Kidney glomerular epithelial cell (primary cell): Measurements from ENCODE around the gene NRARP.
"Not testable (repeated sequence)": the region's sequence is repeated elsewhere in the genome, so short reads cannot be mapped to it uniquely, and the experiment has no call there.

ENCODE experiments used
- DNase-seq: peaks from one replicate; lab custom pipeline; 2025; lab: John Stamatoyannopoulos, UW

Gene NRARP, protein sequence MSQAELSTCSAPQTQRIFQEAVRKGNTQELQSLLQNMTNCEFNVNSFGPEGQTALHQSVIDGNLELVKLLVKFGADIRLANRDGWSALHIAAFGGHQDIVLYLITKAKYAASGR

DNA sequence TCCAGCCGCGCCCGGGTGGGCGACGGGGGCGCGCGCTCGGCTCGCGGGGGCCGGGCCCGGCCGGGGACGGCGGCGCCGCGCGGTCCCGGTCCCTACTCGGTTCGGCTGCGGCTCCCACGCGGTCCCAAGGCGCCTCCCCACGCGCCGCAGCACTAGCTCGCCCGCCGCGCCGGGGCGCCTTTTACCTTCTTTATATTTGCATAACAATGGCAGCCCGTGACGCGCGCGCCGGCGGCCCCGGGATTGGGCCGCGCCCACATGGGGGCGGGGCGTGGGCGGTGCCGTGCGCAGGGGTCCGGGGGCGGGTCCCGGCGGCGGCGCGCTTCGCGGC lies at the start of gene NRARP:
TSS of gene NRARP (minus strand) at position 154 of the 331 bp plus-strand sequence. CDS start 343 bp downstream, outside the sequence.
- peak; percentile 65 for DNase-seq

DNA sequence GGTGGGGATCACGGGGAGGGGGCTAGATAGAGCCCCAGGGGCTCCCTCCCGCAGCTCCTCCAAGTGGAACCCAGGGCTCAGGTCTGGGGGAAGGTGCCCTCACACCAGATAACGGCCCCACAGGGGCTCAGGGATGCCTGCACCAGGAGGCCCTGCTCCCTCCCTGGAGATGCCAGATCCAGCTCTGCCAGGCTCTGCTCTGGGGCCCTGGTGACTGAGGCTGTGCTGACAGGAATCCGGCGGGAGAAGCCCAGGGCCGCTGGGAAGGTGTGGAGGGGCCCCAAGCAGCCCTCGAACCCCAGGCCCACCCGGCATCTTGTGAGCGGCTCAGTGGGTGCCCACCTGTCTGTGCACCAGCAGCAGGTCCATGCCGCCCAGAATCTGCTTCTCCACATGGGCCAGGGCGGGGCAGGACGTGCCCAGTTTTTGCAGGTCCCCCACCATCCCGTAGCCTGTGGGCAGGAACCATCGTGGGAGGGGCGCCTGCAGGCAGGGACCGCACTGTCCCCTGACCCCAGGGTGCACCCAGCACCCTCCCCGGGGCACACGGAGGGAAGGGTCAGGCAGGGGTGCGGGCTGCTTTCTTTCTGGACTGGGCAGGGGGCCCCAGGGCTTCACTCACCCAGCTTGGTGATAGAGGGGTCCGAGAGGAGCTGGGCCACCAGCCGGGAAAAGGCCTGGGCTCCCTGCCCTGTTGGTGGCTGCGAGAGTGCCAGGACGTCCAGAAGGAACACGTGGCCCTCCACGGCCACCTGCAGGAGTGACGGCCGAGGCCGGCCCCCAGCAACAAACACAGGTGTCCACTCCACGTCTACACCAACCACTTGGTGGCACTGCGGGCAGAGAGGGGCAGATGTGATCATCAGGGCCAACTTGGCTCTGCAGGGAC lies 48.9 kb upstream of the NRARP start:
- no peak for DNase-seq

DNA sequence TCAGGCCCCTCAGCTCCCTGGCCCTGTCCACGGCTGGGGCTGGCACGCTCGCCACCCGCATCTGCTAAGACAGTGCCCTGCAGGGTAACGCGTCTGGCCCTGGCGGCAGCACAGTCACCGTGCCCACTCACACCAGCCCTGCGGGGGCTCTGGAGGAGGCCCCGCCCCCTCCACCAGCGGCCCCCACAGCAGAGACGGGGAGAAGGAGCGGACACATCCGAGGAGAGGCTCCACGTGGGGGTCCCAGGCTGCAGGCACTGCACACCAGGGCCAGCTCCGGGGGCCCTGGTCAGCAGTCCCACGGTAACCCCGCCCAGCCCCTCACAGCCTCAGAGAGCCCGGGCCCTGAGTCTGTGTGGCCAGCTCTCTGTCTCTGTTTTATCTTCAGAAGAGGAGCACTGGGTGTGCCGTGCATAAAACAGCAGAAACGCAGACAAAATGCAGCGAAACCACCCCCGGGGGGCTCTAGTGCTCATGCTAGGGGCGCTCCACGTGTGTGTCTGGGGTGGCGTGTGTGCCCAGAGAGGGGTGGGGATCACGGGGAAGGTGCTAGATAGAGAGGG lies 47.5 kb upstream of the NRARP start:
- DNase-seq, result no peak

DNA sequence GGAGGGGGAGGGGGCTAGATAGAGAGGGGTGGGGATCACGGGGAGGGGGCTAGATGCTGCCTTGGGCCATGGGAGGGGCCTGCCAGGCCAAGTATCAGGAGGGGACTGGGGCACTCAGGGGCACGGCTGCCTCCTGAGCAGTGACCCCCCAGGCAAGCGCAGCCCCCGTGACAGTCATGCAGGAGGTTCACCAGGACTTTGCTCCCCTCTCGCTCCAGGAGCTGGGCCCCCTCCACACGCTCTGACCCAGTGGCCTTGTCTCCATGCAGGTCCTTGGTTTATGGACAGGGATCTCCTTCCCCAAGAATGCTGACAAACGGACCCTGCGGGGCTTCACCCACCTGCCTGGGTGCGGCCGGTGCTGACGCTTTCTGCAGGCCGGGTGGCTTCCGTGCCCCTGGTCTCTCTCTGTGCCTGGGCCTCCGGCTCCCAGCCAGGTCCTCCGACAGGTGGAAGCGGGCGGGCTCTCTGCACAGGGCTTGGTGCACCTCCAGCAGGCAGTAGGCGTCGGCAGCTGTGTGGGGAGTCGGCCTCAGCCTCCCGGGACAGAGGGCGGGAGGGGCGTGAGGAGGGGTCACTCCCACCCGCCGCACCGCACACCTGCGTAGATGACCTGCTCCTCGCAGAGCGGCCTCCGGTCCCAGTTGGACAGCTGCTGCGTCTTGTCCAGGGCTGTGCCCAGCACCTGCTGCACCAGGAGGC lies 46.8 kb upstream of the NRARP start:
- no peak for DNase-seq

DNA sequence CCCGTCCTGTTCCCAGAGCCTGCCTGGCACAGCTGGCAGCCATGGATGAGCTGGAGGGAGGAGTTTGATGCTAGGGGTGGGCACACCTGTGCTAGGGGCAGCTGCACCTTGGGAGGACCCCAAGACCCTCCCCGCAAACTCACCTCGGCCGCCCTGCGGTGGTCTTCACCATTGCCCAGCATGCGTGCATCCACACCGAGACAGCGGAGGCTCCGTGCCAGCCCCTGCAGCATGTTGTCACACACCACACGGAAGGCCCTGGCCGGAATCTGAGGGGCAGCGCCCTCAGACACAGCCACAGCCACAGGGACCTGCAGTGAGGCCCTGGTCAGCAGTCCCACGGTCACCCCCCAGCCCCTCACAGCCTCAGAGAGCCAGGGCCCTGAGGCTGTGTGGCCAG lies 45.9 kb upstream of the NRARP start:
- DNase-seq, result no peak

DNA sequence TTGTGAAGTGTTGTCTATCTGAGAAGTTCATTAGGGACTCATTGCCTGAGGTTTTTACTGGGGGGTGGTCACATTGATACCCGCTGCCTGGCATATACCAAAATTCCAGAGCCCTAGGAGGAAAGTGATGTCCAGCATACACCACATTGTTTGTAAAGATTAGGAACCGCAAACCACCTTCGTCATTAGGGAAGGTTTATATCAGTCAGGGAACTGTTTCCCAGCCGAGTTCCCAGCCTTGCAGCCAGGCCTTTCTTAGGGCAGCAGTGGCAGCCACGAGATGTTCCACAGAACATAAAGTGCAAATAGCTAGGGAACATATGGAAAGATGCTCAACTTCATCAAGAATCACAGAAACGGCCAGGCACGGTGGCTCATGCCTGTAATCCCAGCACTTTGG lies 40.4 kb upstream of the NRARP start:
- no peak for DNase-seq

DNA sequence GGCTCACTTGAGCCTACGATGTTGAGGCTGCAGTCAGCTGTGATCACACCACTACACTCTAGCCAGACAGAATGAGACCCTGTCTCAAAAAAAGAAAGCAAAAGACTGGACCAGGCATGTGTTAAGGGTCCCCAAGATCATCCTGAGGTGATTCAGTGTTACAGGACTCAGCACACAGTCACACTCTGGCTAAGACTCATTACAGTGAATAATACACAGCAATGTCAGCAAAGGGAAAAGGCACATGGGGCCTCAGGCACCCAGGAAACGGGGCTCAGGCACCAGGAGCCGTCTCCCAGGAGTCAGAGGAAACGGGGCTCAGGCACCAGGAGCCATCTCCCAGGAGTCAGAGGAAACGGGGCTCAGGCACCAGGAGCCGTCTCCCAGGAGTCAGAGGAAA lies 39.2 kb upstream of the NRARP start:
- no peak for DNase-seq

DNA sequence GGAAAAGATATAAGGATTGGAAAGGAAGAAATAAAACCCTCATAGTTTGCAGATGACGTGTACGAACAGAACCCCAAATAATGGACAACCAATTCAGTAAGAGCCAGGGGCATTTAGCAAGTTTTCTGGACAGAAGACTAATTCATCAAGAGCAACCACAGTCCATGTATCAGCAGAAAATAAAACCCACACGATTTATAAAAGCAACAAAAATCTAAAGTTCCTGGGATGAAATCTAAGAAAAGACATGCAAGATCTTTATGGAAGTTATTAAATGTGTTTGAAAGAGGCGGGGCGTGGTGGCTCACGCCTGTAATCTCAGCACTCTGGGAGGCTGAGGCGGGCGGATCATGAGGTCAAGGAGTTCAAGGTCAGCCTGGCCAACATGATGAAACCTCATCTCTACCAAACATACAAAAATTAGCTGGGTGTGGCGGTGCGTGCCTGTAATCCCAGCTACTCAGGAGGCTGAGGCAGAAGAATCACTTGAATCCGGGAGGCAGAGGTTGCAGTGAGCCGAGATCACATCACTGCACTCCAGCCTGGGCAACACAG lies 37.9 kb upstream of the NRARP start:
- not testable (repeated sequence) for DNase-seq

DNA sequence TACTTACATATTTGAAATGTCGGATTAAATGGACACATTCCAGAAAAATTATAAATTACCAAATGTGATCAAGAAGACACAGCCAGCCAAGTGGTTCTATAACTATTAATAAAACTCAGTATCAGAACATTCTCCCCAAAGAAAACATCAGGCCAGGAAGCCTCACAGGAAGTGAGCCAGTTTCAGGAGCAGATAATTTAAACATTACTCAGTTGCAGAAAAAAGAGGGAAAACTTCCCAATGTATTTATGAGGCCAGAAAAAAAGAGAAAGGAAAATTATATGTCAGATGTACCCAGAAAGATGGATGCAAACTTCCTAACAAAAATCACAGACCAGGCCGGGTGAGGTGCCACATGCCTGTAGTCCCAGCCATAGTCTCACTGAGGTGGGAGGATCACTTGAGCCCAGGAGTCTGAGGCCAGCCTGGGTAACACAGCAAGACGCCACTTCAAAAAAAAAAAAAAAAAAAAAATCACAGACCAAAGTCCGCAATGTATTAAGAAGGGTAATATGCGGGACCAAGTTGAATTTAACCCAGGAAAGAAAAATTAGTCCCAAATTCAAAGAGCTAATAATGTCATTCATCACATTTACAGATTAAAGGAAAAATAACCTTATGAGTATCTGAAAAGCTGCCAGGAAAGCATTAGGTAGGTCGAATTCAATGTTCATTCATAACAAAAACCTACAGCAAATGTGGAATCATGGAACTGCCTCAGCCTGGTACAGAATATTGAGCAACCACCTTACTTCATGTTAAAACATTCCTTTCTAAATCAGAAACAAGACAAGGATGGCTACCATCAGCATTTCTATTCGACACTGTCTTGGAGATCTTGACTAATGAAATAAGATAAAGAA lies 37.2 kb upstream of the NRARP start:
- DNase-seq, result no peak

DNA sequence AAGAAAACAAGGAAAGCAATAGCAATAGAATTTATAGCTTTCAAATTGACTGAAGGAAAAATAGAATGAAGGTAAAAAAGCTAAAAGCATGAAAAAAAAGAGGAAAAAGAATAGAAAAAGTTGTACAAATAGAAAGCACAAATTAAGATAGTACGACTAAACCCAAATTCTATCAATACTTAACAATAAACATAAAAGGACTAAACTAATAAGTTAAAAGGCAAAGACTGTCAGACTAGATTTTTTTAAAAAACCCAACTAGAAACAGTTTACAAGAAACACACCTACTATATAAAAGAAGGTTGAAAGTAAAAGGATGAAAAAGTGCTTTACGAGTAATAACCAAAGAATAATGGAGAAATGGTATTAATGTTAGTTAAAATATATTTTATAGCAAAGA lies 34.7 kb upstream of the NRARP start:
- no peak for DNase-seq

DNA sequence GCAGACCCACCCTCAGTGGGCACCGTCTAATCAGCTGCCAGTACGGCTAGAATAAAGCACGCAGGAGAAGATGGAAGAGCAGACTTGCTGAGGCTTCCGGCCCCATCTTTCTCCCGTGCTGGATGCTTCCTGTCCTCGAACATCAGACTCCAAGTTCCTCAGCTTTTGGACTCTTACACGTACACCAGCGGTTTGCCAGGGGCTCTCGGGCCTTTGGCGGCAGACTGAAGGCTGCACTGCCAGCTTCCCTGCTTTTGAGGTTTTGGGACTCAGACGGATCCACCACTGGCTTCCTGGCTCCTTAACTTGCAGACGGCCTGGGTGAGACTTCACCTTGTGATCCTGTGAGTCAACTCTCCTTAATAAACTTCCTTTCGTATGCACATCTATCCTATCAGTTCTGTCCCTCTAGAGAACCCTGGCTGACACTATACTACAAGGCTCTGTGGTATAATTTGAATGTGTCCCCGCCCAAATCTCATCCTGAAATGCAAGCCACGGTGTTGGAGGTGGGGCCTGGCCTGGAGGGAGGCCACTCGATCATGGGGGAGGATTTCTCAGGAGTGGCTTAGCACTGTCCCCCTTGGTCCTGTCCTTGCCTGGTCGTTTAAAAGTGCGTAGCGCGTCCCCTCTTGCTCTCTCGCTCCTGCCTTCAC lies 31.1 kb upstream of the NRARP start:
- no peak for DNase-seq

DNA sequence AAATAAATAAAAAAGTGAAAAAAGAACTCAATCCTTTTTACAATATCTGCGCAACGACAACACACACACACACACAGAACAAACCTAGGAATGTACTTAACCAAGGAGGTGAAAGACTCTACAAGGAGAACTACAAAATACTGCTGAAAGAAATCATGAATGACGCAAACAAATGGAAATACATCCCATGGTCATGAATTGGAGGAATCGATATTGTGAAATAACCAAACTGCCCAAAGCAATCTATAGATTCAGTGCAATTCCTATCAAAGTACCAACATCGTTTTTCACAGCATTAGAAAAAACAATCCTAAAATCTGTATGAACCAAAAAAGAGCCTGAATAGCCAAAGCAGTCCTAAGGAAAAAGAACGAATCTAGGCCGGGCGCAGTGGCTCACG lies 29.9 kb upstream of the NRARP start:
- DNase-seq, result no peak

DNA sequence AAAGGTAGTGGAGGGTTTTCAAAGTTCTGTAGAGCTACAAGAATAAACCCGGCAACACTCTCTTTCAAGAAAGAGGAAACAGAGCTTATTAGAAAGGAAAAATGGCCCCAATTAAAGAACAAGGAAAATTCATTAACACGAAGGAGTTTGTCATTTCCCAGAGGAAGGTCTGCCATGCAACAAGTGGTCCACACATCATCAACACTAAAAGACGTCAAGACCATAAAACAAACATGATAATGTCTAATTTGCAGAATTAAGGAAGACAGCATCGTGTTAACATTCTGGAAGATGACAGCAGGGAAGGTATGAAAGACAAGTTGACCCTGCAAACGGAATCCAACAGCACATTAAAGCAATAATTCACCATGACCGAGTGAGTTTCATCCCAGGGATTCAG lies 28.6 kb upstream of the NRARP start:
- DNase-seq, result no peak

DNA sequence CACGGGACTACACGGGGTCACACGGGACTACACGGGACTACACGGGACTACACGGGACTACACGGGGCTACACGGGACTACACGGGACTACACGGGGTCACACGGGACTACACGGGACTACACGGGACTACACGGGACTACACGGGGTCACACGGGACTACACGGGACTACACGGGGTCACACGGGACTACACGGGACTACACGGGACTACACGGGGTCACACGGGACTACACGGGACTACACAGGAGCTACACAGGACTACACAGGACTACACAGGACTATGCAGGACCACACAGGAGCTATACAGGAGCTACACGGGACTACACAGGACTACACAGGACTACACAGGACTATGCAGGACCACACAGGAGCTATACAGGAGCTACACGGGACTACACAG lies 27.5 kb upstream of the NRARP start:
- DNase-seq, result not testable (repeated sequence)

DNA sequence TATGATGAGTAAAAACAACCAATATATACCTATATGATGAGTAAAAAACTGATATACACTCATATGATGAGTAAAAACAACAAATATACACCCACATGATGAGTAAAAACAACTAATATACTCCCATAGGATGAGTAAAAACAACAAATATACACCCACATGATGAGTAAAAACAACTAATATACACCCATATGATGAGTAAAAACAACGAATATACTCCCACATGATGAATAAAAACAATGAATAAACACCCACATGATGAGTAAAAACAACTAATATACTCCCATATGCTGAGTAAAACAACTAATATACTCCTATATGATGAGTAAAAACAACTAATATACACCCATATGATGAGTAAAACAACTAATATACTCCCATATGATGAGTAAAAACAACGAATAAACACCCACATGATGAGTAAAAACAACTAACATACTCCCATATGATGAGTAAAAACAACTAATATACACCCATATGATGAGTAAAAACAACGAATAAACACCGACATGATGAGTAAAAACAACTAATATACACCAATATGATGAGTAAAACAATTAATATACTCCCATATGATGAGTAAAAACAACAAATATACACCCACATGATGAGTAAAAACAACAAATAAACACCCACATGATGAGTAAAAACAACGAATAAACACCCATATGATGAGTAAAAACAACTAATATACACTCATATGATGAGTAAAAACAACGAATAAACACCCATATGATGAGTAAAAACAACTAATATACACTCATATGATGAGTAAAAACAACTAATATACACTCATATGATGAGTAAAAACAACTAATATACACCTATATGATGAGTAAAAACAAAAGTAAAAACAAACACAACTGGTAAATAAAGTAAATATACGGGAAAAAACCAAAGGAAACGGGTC lies 25.8 kb upstream of the NRARP start:
- not testable (repeated sequence) for DNase-seq

DNA sequence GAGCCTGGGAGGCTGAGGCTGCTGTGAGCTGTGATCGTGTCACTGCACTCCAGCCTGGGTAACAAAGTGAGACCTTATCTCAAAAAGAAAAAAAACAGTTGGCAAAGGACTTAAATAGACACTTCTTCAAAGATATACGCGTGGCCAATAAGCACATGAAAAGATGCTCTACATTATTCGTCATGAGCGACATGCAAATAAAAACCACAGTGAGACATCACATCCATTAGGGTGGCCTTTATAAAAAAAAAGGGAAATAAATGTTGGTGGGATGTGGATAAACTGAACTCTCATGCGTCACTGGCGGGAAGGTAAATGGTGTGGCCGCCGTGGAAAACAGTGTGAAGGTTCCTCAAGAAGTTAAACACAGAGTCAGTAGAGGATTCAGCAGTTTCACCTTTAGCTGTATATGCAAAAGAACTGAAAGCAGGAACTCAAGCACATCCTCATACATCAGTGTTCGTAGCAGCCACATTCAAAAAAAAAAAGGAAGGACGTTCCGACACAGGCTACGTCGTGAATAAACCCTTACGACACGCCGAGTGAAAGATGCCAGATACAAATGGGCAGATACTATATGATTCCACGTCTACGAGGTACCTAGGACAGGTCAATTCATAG lies 24.5 kb upstream of the NRARP start:
- DNase-seq, result no peak

DNA sequence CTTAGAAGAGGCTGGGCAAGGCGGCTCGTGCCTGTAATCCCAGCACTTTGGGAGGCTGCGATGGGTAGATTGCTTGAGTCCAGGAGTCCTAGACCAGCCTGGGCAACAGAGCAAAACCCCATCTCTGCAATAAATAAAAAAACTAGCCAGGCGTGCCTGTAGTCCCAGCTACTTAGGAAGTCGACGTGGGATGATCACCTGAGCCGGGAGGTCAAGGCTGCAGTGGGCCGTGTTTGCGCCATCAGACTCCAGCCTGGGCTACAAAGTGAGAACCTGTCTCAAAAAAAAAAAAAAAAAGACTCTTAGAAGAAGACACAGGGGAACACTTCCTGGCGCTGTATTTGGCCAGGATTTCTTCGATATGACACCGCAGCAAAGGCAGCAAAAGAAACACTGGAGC lies 23.7 kb upstream of the NRARP start:
- no peak for DNase-seq

DNA sequence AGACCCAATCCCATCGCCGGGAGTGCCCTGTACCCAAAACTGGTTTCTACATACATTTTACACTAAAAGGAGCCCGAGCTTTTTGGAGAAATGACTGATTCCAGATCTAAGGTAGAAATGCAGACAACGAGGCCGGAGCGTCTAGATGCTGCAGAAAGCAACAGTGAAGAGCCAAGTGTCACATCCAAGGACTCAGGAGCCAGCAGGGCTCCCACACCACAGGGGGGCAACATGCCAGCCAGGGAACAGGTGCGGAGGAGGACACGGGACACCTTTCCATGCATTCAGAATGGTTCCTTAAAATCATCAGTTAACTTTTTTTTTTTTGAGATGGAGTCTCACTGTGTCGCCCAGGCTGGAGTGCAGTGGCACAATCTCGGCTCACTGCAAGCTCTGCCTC lies 23.1 kb upstream of the NRARP start:
- no peak for DNase-seq

DNA sequence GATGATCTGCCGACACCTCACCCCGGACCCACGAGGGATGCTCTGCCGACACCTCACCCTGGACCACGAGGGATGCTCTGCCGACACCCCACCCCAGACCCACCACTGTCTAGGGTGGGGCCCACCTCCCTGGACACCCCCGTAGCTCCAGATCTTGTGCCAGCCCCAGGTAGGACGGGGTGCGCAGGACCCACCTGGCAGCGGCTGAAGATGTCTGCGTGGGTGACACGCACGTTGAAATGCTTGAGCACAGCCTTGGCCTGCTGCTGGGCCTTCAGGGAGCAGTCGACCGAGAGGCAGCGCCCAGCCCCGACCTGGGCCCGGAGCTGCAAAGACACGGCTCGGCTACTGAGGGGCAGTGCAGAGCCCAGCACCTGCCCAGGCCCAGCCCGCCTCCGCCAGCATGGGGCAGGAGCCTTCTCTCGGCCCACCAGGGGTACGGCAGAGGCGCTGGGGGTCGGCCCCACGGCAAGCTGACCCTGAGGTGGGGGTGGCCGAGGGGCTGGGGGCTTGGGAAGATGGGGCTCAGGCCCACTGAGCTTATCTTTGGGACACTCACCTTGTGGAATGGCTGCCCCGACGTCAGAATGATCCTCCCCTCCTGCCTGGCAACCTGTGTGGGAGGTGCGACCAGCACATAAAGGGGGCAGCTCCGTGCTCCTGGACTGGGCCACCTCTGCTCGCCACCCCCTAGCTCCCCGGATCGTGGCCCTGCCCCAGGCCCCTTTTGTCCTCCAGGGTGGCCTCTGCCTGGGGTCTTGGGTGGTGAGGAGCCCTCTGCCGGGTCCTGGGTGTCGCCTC lies 21.7 kb upstream of the NRARP start:
- DNase-seq, result no peak
